SK-MEL-5 (cell line): ENCODE data around the gene LRP5. TPM values are rescaled to one million over a fixed set of nuclear protein-coding genes. Genes with fewer than 3 reads are reported as not detected.

Source experiments
- DNase-seq: peaks from one replicate; pipeline ENCODE4 v3.0.0-alpha.2; 2016; ENCODE audit warnings: low read depth, low spot score
- in situ Hi-C: cut with HindIII; loops from 2 replicates; pipeline ENCODE4 v1.10.0; 2016; ENCODE audit warnings: low sequenced_read_pairs, high pct_unique_total_duplicates, low pct_unique_long_range_greater_than_20kb
- total RNA-seq: library from RNA; depleted of rRNA; stranded (reverse); fragments of >200 nt; shearing (Covaris generic); gene quantifications from 2 replicates; pipeline ENCODE4 v1.2.3, GENCODE V29; 2014

Gene LRP5
- total RNA-seq, 1 experiment from 2014 or later = 8.8 TPM

- in situ Hi-C loops = no loop called here
- no peak for DNase-seq
These were observed 59.0 kb downstream of the LRP5 start for GRCh38 chr11:68371171-68372041.

GRCh38 chr11:68372114-68372513 lies 59.7 kb downstream of the LRP5 start:
- no peak for DNase-seq
- in situ Hi-C loops = no loop called here

GRCh38 chr11:68372625-68373024 lies 60.2 kb downstream of the LRP5 start:
- no peak for DNase-seq
- in situ Hi-C loops = no loop called here

GRCh38 chr11:68373189-68373814 lies 60.9 kb downstream of the LRP5 start:
- in situ Hi-C loops = no loop called here
- DNase-seq = no peak

- peak; percentile 16 for DNase-seq
- in situ Hi-C loops = no loop called here
These were observed 61.6 kb downstream of the LRP5 start for GRCh38 chr11:68373815-68374501.

GRCh38 chr11:68374531-68374930 lies 62.1 kb downstream of the LRP5 start:
- no peak for DNase-seq
- in situ Hi-C loops = no loop called here

- DNase-seq = no peak
These were observed 62.9 kb downstream of the LRP5 start for GRCh38 chr11:68375337-68375736.

GRCh38 chr11:68375766-68376165 lies 63.4 kb downstream of the LRP5 start:
- no peak for DNase-seq
- in situ Hi-C loops = no loop called here

More at GRCh38 chr11:68375337-68375736, 62.9 kb downstream of the LRP5 start:
- in situ Hi-C loops = no loop called here

- in situ Hi-C loops = no loop called here
- no peak for DNase-seq
These were observed 65.0 kb downstream of the LRP5 start for GRCh38 chr11:68377389-68377795.

- in situ Hi-C loops = no loop called here
- DNase-seq = no peak
These were observed 66.8 kb downstream of the LRP5 start for GRCh38 chr11:68379206-68379605.

GRCh38 chr11:68380786-68381622 lies 68.6 kb downstream of the LRP5 start:
- in situ Hi-C loops = no loop called here
- DNase-seq = no peak

GRCh38 chr11:68381716-68382115 lies 69.3 kb downstream of the LRP5 start:
- in situ Hi-C loops = no loop called here

GRCh38 chr11:68382358-68382998 lies 70.1 kb downstream of the LRP5 start:
- in situ Hi-C loops = no loop called here
- DNase-seq = no peak

More at GRCh38 chr11:68381716-68382115, 69.3 kb downstream of the LRP5 start:
- no peak for DNase-seq

GRCh38 chr11:68383976-68384501 lies 71.6 kb downstream of the LRP5 start:
- peak; percentile 61 for DNase-seq
- in situ Hi-C loops = no loop called here

- in situ Hi-C loops = no loop called here
- DNase-seq = no peak
These were observed 72.2 kb downstream of the LRP5 start for GRCh38 chr11:68384530-68385081.

- no peak for DNase-seq
- in situ Hi-C loops = no loop called here
These were observed 72.7 kb downstream of the LRP5 start for GRCh38 chr11:68385128-68385527.
